Stimulated activated naive CD8-positive, alpha-beta T cell treated with anti-CD3 and anti-CD28 coated beads, Interleukin-15, Interleukin-2, amounts not matched to agents 100 ng/mL and 50 ng/mL, for 24 hours (primary cell): ENCODE measurements around the gene CAPN9.

Experiments used
- H3K27ac Mint-ChIP-seq: one replicate; pipeline ENCODE4 v1.8.0; 2021; ENCODE audit warnings: mild to moderate bottlenecking, mixed read lengths
- H3K27me3 Mint-ChIP-seq: one replicate; pipeline ENCODE4 v1.8.0; 2021; ENCODE audit warnings: mixed read lengths
- H3K36me3 Mint-ChIP-seq: one replicate; pipeline ENCODE4 v1.8.0; 2021; ENCODE audit warnings: low read depth, mixed read lengths
- H3K4me1 Mint-ChIP-seq: one replicate; pipeline ENCODE4 v1.8.0; 2021; ENCODE audit warnings: low read depth, mixed read lengths
- H3K4me3 Mint-ChIP-seq: one replicate; pipeline ENCODE4 v1.8.0; 2021; ENCODE audit warnings: mild to moderate bottlenecking, mixed read lengths
- H3K9me3 Mint-ChIP-seq: one replicate; pipeline ENCODE4 v1.8.0; 2021; ENCODE audit warnings: mixed read lengths

CAPN9 gene

DNA sequence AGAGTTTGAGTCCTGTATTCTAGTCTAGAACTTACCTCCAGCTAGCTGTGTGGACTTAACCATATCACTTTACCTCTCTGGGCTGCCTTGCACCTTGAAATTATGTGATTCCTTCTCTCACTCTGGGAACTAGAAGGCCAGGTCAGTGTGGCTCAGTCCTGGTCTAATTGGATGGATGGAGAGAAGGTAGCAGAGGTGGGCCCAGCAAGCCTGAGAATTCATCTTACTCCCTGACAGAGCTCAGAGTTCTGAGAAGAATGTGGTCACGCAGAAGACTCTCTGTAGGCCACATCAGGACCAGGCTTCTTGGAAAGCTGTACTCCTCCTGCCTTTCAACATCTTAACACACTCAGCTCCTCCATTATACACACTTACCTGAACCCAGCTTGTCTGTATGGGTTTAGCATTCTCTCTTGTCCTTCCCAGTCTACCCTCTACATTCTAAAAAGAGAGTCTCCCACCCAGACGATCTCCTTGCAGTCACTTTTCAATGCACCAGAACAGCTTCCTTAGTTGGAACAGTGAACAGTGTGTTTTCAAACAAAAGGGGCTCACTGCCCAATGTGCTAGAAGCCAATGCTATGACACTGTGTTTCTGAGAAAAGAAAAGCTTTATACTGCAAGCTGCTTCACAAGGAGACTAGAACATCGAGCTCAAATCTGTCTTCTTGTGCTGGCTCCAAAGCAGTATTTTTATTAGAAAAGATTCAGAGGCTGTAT, 60.5 kb downstream of the CAPN9 start:
- peaks cover 4% of the 10 kb centered on the region for H3K36me3 Mint-ChIP-seq
- H3K27ac Mint-ChIP-seq = no peak overlapping the region
- H3K9me3 Mint-ChIP-seq = peaks cover 11% of the 10 kb centered on the region
- H3K27me3 Mint-ChIP-seq = peaks cover 15% of the 10 kb centered on the region
- no peak overlapping the region for H3K4me3 Mint-ChIP-seq
- no peaks in the 10 kb centered on the region for H3K4me1 Mint-ChIP-seq

DNA sequence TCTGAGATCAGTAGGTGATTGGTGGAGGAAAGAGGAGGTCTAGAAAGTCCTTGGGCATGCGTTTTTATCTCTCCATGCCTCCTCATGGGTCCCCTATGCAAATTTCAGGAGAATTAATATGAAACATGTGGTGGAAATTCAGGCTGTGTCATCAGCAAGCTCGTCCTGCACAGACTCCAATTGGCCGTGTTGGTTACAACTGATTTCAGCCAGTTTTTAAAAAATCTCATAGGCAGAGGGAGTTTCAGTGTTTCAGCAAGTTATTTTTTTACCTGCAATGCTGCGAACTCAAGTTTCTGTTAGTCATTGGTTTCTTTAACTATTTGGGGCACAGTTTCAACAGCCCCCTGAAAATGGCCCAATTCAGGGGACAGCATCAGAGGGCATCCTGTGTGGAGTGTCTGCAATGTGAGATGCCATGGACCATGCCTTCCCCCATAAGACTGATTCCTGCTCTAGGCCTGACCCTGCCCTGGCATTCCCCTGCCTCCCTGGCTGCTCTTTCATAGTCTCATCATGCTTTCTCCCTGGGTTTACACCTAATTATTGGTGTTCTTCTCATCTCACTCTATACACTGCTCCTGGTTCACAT, 61.2 kb downstream of the CAPN9 start:
- no peaks in the 10 kb centered on the region for H3K4me1 Mint-ChIP-seq
- peaks cover 16% of the 10 kb centered on the region for H3K27me3 Mint-ChIP-seq
- H3K27ac Mint-ChIP-seq = no peak overlapping the region
- H3K4me3 Mint-ChIP-seq = no peak overlapping the region
- peaks cover 5% of the 10 kb centered on the region for H3K36me3 Mint-ChIP-seq
- H3K9me3 Mint-ChIP-seq = peaks cover 18% of the 10 kb centered on the region

DNA sequence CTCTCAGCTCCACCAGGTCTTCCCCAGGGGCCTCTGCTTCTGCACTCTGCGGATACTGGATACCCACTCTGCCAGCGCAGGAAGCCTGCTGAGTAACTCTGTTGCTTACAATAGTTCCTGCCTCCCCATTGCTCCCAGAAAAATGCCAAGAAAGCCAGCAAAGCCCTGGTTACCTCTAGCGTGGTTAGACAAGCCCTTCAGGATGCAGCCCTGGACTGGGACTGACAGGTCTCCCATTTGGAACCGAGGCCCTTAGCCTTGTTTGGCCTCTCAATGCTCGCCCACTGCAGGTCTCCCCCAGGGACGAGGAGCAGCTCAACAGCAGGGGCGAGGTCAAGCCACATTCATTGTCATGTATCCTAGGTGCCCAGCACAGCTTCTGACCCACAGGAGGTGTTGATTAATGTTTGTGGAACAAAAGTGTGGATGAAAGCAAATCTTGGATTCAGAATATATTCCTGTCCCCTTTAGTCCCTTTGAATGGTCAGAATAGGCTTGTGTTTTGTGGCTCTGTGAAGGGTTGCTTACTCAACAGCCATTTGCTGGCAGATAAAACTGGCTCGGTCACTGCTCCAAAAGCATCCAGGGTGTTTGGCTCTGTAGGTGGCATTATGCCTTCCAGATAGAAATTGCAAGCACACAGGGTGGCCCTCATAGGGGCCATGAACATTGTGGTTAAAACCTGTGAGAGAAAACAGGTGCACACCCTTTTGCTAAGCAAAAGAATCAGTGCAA, 62.2 kb downstream of the CAPN9 start:
- no peak overlapping the region for H3K27ac Mint-ChIP-seq
- peaks cover 19% of the 10 kb centered on the region for H3K27me3 Mint-ChIP-seq
- H3K4me1 Mint-ChIP-seq = no peaks in the 10 kb centered on the region
- H3K36me3 Mint-ChIP-seq = peaks cover 5% of the 10 kb centered on the region
- no peak overlapping the region for H3K4me3 Mint-ChIP-seq
- H3K9me3 Mint-ChIP-seq = peaks cover 25% of the 10 kb centered on the region

DNA sequence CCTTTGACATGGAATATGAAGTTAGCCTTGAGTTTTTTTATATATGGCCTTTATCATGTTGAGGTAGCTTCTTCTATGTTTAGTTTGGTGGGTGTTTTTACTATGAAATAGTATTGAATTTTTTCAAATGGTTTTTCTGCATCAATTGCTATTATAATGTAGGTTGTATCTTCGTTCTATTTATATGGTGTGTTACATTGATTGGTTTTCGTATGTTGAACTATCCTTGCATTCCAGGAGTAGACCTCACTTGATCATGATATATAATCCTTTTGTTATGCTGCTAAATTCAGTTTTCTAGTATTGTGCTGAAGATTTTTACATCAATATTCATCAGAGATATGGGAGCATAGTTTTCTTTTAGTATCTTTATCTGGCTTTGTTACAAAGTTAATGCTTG, 65.4 kb downstream of the CAPN9 start:
- H3K9me3 Mint-ChIP-seq = peaks cover 25% of the 10 kb centered on the region
- no peak overlapping the region for H3K4me3 Mint-ChIP-seq
- peaks cover 14% of the 10 kb centered on the region for H3K27me3 Mint-ChIP-seq
- peaks cover 5% of the 10 kb centered on the region for H3K36me3 Mint-ChIP-seq
- no peak overlapping the region for H3K27ac Mint-ChIP-seq
- no peaks in the 10 kb centered on the region for H3K4me1 Mint-ChIP-seq

DNA sequence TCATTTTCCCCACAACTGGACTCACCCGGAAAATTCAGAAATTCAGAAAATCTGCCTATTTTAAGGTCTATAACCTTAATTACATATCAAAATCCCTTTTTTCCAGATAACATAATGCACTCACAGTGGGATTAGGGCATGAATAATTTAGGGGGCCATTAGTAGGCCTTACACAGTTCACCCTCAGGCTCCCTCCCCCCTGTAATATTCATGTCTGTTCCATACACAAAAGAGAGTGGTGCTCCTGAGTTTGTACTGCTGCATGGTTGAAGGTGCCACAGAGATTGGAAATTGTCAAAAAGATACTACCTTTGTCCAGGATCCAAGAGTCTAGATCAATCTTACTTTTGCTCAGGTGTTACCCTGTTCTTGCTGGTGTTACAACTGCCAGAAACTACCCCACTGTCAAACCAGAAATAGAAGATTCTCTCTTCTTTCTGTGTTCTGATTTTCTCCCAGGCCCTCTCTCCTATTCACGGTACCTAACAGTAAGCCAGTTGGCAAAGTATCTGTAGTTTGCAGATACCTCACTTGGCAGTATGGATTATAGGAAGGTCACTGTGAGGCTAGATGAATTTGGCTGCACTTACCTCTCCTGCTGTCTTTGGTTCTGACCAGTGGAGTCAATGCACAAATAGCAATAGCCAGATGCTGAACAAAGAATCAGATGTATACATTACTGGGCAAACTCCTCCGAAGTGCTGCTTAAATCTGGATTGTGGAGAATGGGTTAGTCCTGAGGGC, 67.9 kb downstream of the CAPN9 start:
- Mint-ChIP-seq H3K27me3 (peaks cover 22% of the 10 kb centered on the region), H3K4me3 (no peak overlapping the region), H3K27ac (no peak overlapping the region), H3K9me3 (peaks cover 25% of the 10 kb centered on the region), H3K36me3 (peaks cover 5% of the 10 kb centered on the region), H3K4me1 (no peaks in the 10 kb centered on the region)

DNA sequence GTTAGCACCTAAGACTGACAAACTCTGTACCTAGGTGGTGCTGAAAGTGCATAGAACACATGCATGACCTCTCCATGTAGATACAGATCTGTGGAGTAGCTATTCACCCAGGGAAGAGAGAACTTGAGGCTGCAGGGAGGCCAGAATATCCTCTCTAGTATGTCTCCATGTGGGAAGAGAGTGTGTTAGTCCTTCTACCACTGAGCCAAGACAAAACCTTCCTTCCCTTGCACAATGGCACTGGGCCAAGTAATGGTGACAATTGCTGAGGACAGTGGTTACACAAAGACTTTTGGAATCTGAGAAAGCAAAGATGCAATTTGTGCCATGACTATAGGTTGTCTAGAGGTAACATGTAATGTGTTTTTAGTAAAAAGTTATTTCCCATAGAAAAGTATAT, 68.8 kb downstream of the CAPN9 start:
- Mint-ChIP-seq H3K4me3 (no peak overlapping the region), H3K4me1 (no peaks in the 10 kb centered on the region), H3K36me3 (peaks cover 5% of the 10 kb centered on the region), H3K27ac (no peak overlapping the region), H3K27me3 (peaks cover 26% of the 10 kb centered on the region), H3K9me3 (peaks cover 25% of the 10 kb centered on the region)

DNA sequence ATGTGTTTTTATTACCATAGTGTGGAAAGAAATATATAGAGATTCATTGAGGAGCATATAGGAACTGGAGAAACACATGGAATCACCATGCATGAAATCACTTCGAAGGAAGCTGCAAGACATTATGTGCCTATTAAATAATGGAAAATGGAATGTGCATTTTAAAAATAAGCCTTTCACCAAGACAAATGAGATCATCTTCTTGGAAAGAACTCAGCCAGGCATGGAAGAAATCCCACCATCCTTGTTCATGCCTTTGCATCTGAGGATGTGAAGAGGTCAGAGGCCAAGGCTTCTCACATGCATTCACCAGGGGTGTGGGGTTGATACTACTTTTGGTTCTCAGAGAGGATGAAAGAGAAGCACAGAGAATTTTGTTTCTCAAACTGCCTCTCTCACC, 71.2 kb downstream of the CAPN9 start:
- peaks cover 7% of the 10 kb centered on the region for H3K9me3 Mint-ChIP-seq
- no peaks in the 10 kb centered on the region for H3K4me1 Mint-ChIP-seq
- H3K27me3 Mint-ChIP-seq = peaks cover 23% of the 10 kb centered on the region
- no peak overlapping the region for H3K27ac Mint-ChIP-seq
- H3K36me3 Mint-ChIP-seq = no peaks in the 10 kb centered on the region
- H3K4me3 Mint-ChIP-seq = no peak overlapping the region

DNA sequence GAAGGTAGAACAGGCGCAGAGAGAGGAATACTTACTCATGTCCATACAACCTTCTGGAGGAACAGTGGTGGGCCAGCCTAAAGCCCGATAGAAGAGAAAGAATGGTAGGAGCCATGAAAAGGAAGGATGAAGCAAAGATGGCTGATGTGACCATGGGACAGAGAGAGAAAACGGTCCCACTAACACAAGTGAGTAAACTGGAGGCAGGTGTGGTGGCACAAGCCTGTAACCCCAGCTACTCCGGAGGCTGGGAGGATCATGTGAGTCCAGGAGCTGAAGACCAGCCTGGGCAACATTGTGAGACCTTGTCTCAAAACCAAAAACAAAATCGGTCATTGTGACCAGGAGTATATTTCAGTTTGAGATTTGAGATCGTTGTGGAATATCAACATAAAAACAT, 71.7 kb downstream of the CAPN9 start:
- Mint-ChIP-seq H3K36me3 (no peaks in the 10 kb centered on the region), H3K4me3 (no peak overlapping the region), H3K27me3 (peaks cover 19% of the 10 kb centered on the region), H3K4me1 (no peaks in the 10 kb centered on the region), H3K27ac (no peak overlapping the region), H3K9me3 (peaks cover 2% of the 10 kb centered on the region)

DNA sequence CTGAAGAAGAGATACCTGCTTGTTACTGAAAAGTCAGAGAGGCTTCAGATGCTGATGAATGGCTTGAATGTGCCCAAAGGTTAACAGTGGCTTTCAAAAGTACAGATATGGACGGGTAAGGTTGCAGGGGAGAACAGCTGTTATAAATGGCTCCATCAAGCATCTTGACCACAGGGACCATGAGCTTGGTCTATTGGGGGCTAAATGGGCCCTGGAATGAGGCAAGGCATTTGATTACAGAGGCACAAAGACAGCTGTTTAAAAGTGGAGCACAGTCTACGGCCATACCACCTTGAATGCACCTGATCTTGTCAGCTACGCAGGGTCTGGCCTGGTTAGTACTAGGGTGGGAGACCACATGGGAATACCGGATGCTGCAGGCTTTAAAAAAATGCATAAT, 72.8 kb downstream of the CAPN9 start:
- H3K9me3 Mint-ChIP-seq = no peaks in the 10 kb centered on the region
- H3K27me3 Mint-ChIP-seq = peaks cover 17% of the 10 kb centered on the region

DNA sequence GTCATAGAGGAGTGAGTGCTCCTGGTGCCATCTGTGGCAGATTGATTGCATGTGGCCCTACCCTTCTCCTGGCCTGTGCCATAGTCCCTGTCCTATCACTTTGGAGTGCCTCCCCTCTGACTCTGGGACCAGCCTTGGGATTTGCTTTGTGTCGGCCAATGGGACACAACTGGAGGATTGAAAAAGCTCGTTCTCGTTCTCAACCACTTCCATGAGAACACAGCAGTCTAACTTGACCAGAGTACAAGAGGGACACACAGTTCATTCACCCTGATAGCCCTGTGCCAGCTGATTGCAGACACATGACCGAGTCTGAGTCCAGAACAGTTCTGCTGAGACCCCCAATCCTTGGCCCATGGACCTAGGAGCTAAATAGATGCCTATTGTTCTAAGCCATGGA, 73.4 kb downstream of the CAPN9 start:
- Mint-ChIP-seq H3K9me3 (no peaks in the 10 kb centered on the region), H3K4me1 (no peaks in the 10 kb centered on the region), H3K27ac (no peak overlapping the region), H3K36me3 (no peaks in the 10 kb centered on the region), H3K4me3 (no peak overlapping the region), H3K27me3 (peaks cover 17% of the 10 kb centered on the region)

More for the DNA sequence above, 72.8 kb downstream of the CAPN9 start:
- no peaks in the 10 kb centered on the region for H3K36me3 Mint-ChIP-seq
- H3K4me1 Mint-ChIP-seq = no peaks in the 10 kb centered on the region
- H3K4me3 Mint-ChIP-seq = no peak overlapping the region
- no peak overlapping the region for H3K27ac Mint-ChIP-seq

DNA sequence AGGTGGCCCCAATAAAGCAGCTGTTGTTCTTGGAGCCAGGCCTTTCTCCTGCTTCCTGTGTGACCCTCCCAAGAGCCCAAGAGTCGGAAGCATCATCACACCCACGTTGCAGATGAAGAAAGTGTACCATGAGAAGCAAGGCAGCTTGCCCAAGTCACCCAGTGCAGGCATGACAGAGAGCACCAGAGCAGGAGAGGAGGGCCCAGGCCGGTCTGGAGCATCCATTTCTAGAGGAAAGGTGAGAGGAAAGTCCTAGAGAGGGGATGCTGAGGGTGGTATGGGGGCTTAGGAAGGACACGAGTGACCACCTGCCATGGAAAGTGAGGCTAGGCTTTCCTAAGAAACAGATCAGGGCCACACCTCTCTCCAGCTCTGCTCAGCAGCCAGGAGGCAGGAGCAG, 74.2 kb downstream of the CAPN9 start:
- Mint-ChIP-seq H3K9me3 (no peaks in the 10 kb centered on the region), H3K27me3 (peaks cover 17% of the 10 kb centered on the region), H3K36me3 (no peaks in the 10 kb centered on the region), H3K27ac (no peak overlapping the region), H3K4me3 (no peak overlapping the region), H3K4me1 (no peaks in the 10 kb centered on the region)

DNA sequence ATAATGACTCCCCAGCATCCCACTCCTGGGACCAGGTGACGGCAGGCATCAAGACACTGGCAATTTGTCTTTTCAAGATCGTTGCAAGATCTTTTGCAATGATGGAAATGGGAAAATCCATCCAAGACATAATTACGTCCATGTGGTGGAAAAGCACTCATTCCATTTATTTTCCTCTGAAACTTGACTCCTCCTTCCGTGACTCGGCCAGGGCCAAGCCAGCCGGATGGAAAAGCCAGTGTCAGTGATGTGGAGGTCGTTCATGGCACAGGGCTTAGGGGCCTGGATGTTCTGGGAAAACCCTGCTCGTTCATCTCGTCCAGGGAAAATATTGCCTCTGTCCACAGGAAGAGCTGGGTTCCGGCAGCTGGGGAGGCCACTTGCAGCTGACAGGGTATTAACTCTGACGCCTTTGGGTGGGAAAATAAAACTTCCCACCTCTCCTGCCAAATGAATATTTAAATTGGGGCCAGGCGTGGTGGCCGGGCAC, 74.9 kb downstream of the CAPN9 start:
- H3K36me3 Mint-ChIP-seq = no peaks in the 10 kb centered on the region
- peaks cover 17% of the 10 kb centered on the region for H3K27me3 Mint-ChIP-seq
- H3K4me3 Mint-ChIP-seq = no peak overlapping the region
- no peak overlapping the region for H3K27ac Mint-ChIP-seq
- no peaks in the 10 kb centered on the region for H3K9me3 Mint-ChIP-seq
- no peaks in the 10 kb centered on the region for H3K4me1 Mint-ChIP-seq

DNA sequence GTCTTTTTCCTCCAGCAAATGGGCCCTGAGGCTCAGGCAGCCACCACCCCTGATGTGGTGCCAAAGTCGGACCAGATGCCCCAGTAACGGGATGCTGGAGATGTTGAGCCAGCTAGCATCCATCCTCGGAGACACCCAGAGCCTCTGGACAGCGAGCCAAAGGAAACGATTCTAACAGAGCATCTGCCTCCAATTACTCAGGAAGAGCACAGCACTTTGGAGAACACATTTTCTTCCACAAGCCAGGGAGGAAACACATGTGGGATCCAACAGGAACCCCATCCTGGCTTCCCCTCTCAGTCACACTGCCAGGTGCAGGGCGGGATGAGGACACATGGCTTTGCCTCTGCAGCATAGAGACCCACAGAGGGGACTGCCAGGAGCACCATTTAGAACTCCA, 76.2 kb downstream of the CAPN9 start:
- Mint-ChIP-seq H3K27ac (no peak overlapping the region), H3K4me1 (no peaks in the 10 kb centered on the region), H3K27me3 (peaks cover 11% of the 10 kb centered on the region), H3K4me3 (no peak overlapping the region), H3K9me3 (no peaks in the 10 kb centered on the region), H3K36me3 (no peaks in the 10 kb centered on the region)

DNA sequence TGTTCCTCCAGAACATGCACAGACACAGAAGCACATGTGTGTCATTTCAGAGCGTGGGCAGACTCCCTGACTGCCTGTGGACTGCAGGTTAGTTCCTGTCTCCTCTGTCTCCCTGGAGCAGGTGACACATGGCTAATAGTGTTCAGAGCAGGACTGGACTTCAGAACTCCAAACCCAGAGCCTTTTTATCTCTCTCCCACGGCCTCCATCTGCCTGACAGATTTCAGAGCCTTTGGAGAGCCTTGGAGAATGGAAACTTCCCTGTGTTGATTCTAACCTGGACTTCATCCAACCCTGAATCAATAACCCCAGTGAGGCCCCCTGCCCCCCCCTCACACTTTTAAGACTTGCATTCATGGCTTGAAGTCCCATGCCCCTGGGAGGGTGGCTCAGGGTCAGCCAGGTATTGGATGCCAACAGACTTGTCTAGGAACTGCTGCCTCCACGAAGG, 76.8 kb downstream of the CAPN9 start:
- Mint-ChIP-seq H3K27ac (no peak overlapping the region), H3K36me3 (no peaks in the 10 kb centered on the region), H3K4me1 (no peaks in the 10 kb centered on the region)

DNA sequence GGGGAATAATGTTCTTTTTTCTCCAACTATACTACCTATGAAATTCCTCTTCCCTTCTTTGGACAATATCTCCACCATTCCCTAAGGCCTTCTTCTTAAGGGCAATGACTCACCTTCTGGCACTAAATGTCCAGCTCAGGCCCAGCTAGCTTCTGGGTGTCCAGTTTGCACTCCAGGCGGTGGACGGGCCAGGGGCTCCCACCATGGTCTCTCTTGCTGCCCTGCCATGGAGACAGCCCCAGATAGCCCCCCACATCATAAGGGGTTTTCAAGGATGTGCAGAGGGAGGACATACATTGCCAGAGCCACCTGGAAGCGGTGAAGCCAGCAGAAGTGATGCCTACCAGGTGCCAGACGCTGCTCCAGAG, 77.3 kb downstream of the CAPN9 start:
- Mint-ChIP-seq H3K36me3 (no peaks in the 10 kb centered on the region), H3K27ac (no peak overlapping the region), H3K4me1 (no peaks in the 10 kb centered on the region), H3K4me3 (no peak overlapping the region), H3K27me3 (peaks cover 7% of the 10 kb centered on the region), H3K9me3 (no peaks in the 10 kb centered on the region)

More for the DNA sequence above, 76.8 kb downstream of the CAPN9 start:
- Mint-ChIP-seq H3K27me3 (peaks cover 10% of the 10 kb centered on the region), H3K9me3 (no peaks in the 10 kb centered on the region), H3K4me3 (no peak overlapping the region)
